Neural cell (in vitro differentiated cells): Measurements from ENCODE around the gene SPATA4.

Experiments
- EZH2 ChIP-seq: fragments of 200-600, 300-800 bp; shearing (Covaris generic), sonication (generic); IDR thresholded peaks from 2 replicates; pipeline ENCODE4 v1.6.1; 2014; ENCODE audit warnings: antibody characterized with exemption, low read length, borderline replicate concordance, mild to moderate bottlenecking; ENCODE audit not compliant: insufficient read depth, poor library complexity, severe bottlenecking
- TAF1 ChIP-seq: IDR thresholded peaks from 2 replicates; pipeline ENCODE4 v1.6.1; 2012; ENCODE audit warnings: low read depth

DNA sequence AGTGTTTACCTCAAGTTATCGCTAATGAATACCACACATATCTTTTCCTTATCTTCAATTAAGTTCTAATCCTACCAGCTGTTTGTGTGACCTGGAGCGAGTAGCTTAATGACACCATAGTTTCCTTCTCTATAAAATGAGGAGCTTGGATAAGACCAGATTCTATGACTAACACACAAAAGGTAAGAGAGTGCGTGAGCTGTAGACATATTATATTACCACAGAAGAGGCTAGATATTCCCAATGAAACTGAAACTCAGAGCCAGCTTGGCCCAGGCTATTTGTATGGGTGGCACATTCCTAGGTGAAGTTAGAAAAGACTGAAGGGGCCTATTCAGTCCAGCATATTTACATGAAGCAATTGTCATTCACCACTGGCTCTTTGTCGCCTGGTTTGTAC lies 43.4 kb upstream of the SPATA4 start:
- TF ChIP-seq EZH2 (no peak), TAF1 (no peak)
